ENCODE results near the gene BRSK1.

Gene BRSK1

DNA sequence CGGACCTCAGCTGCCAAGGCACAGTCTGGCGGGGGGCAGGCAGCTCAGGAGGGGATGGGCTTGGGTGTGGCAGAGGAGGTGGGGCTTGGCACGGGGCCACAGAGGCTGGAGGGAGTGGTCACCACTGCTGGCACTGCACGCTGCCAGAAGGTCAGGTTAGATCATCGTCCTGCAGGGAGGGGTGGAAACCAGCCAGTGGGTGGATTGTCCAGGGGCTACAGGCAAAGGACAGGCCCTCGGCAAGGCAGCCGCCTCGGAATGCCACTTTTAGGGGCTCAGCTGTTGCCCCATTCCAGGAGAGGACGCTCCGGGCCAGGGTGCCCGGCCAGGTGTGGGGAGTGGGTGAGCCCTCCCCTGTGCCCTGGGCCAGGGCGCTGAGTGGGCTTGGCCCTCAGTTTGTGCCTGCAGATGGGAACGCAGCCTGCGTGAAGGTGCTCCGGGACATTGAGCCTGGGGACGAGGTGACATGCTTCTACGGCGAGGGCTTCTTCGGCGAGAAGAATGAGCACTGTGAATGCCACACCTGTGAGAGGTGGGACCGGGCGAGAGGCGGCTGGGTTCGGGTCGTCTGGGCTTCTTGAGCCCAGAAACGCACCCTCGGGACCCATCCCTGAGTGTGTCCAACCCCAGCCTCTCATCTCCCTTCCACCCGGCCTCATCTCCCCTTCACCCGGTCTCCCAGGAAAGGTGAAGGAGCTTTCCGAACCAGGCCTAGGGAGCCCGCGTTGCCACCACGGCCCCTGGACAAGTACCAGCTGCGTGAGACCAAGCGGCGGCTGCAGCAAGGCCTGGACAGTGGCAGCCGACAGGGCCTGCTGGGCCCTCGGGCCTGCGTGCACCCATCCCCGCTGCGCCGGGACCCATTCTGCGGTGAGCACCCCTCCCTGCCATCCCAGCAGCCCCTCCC is 62.3 kb downstream of the BRSK1 start:
- Histone ChIP-seq H2AK5ac (ENCODE audit: low read depth, low read length) (no peak overlapping the region), H3K79me1 (ENCODE audit: low read depth, low read length) (peaks cover 15% of the 10 kb centered on the region), H3K18ac (ENCODE audit: low read length) (peak overlapping the region; percentile 64), H4K8ac (ENCODE audit: low read depth, low read length) (no peak overlapping the region), H2BK15ac (ENCODE audit: low read length) (no peak overlapping the region), H2AFZ (ENCODE audit: low read length) (no peak overlapping the region), H3K4me2 (ENCODE audit: insufficient read depth, low read length, poor library complexity, severe bottlenecking) (no peak overlapping the region), H3K4me1 (ENCODE audit: control insufficient read depth in 2 of 2, insufficient read depth in 1 of 2, low read depth in 1 of 2, low read length in 2 of 2) (peaks cover 24 to 27% of the 10 kb centered on the region in 2 donors), H3K4me3 (ENCODE audit: low read length in 2 of 2) (no peak overlapping the region), H2BK120ac (ENCODE audit: low read depth, low read length) (no peak overlapping the region), H3K36me3 (replicated peaks in 1 of 2; ENCODE audit: control insufficient read depth in 2 of 2, insufficient read depth in 2 of 2, low read length in 2 of 2) (peaks cover 28 to 60% of the 10 kb centered on the region in 2 donors), H3K4ac (ENCODE audit: low read length) (no peak overlapping the region), H4K91ac (ENCODE audit: low read depth, low read length, poor library complexity) (no peak overlapping the region), H3K27ac (replicated peaks; ENCODE audit: low read length) (no peak overlapping the region), H2BK12ac (ENCODE audit: low read length) (peak overlapping the region; percentile 1), H3K23ac (ENCODE audit: low read depth, low read length, poor library complexity) (peak overlapping the region; percentile 65), H3K14ac (ENCODE audit: low read length) (no peak overlapping the region), H3K27me3 (ENCODE audit: control insufficient read depth in 3 of 3, insufficient read depth in 3 of 3, low read depth in 1 of 3, low read length in 3 of 3) (peaks cover 0 to 6% (median 0%) of the 10 kb centered on the region in 3 experiments), H3K9me3 (replicated peaks in 1 of 2; ENCODE audit: control insufficient read depth in 2 of 2, insufficient read depth in 1 of 2, low read depth in 1 of 2, low read length in 2 of 2) (peaks cover 0 to 2% of the 10 kb centered on the region in 2 donors), H3K9ac (ENCODE audit: low read depth, low read length, poor library complexity) (no peak overlapping the region), H2BK5ac (ENCODE audit: low read length) (peak overlapping the region; percentile 29)
- no CpG with 5 or more reads among the region's 43 CpGs for WGBS, 2 donors (ENCODE audit: extremely low coverage in 2 of 2, insufficient read length in 2 of 2, insufficient replicate concordance in 1 of 2)
- no peak for DNase-seq (ENCODE audit: low spot score)

DNA sequence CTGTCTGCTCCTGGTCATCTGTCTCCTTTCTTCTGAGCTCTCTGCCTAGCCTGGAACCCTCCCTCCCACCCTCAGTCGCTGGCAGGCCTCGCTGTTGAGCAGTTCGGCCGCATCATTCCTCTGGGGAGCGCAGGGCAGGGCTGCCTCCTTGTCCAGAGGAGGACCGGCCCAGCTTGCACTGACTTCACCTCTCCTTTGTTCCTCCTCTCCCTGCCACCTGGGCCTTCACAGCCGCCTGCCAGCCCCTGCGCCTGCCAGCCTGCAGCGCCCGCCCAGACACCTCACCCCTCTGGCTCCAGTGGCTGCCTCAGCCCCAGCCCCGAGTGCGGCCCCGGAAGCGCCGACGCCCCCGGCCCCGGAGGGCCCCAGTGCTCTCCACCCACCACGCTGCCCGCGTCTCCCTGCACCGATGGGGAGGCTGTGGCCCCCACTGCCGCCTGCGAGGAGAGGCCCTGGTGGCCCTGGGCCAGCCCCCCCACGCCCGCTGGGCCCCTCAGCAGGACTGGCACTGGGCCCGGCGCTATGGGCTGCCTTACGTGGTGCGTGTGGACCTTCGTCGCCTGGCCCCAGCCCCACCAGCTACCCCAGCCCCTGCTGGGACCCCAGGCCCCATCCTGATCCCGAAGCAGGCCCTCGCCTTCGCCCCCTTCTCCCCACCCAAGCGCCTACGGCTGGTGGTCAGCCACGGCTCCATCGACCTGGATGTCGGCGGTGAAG is 63.1 kb downstream of the BRSK1 start:
- peaks cover 19 to 21% of the 10 kb centered on the region in 2 donors for H3K4me1 ChIP-seq (ENCODE audit: control insufficient read depth in 2 of 2, insufficient read depth in 1 of 2, low read depth in 1 of 2, low read length in 2 of 2)
- no peak overlapping the region for H4K91ac ChIP-seq (ENCODE audit: low read depth, low read length, poor library complexity)
- no peak overlapping the region for H3K23ac ChIP-seq (ENCODE audit: low read depth, low read length, poor library complexity)
- no peak overlapping the region for H2BK5ac ChIP-seq (ENCODE audit: low read length)
- H4K8ac ChIP-seq (ENCODE audit: low read depth, low read length), result no peak overlapping the region
- no peak overlapping the region for H3K27ac ChIP-seq (replicated peaks; ENCODE audit: low read length)
- H3K4me2 ChIP-seq (ENCODE audit: insufficient read depth, low read length, poor library complexity, severe bottlenecking), result no peak overlapping the region
- H3K9me3 ChIP-seq (replicated peaks in 1 of 2; ENCODE audit: control insufficient read depth in 2 of 2, insufficient read depth in 1 of 2, low read depth in 1 of 2, low read length in 2 of 2), result peaks cover 0 to 2% of the 10 kb centered on the region in 2 donors
- peaks cover 0 to 9% (median 5%) of the 10 kb centered on the region in 3 experiments for H3K27me3 ChIP-seq (ENCODE audit: control insufficient read depth in 3 of 3, insufficient read depth in 3 of 3, low read depth in 1 of 3, low read length in 3 of 3)
- H2AFZ ChIP-seq (ENCODE audit: low read length), result no peak overlapping the region
- no peak overlapping the region for H3K18ac ChIP-seq (ENCODE audit: low read length)
- H3K36me3 ChIP-seq (replicated peaks in 1 of 2; ENCODE audit: control insufficient read depth in 2 of 2, insufficient read depth in 2 of 2, low read length in 2 of 2), result peaks cover 26 to 55% of the 10 kb centered on the region in 2 donors
- WGBS, 2 donors (ENCODE audit: extremely low coverage in 2 of 2, insufficient read length in 2 of 2, insufficient replicate concordance in 1 of 2), result no CpG with 5 or more reads among the region's 41 CpGs
- H3K4ac ChIP-seq (ENCODE audit: low read length), result no peak overlapping the region
- H2BK120ac ChIP-seq (ENCODE audit: low read depth, low read length), result no peak overlapping the region
- no peak overlapping the region for H2BK12ac ChIP-seq (ENCODE audit: low read length)
- H3K4me3 ChIP-seq (ENCODE audit: low read length in 2 of 2), result no peak overlapping the region
- no peak for DNase-seq (ENCODE audit: low spot score)
- peaks cover 11% of the 10 kb centered on the region for H3K79me1 ChIP-seq (ENCODE audit: low read depth, low read length)
- no peak overlapping the region for H3K14ac ChIP-seq (ENCODE audit: low read length)
- H2BK15ac ChIP-seq (ENCODE audit: low read length), result no peak overlapping the region
- peak overlapping the region; percentile 28 for H2AK5ac ChIP-seq (ENCODE audit: low read depth, low read length)
- peak overlapping the region; percentile 44 for H3K9ac ChIP-seq (ENCODE audit: low read depth, low read length, poor library complexity)

DNA sequence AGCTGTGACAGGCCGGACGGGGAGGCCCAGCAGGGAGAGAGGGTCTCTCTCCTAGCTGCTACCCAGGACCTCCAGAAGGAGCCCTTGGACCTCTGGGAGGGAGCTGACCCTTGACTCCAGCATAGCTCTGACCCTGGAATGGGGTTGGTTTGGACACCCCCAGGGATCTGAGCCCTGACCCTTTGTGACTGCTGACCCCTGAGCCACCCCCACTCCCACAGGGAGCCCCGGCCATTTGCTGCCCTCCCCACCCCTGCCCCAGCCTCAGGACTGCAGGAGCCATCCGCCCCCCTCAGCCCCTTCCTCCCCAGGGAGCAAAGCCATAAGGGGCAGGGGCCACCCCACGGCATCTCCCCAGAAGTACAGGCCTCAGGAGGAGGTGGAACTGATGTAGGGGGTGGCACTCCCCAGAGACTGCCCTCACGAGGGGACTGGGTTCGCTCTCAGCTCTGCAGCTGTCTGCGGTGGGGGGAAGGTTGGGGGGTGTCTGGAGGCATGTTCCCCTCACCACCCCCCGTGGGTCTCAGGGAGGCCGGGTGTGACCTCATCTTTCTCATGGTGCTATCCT is 63.7 kb downstream of the BRSK1 start:
- WGBS, 2 donors (ENCODE audit: extremely low coverage in 2 of 2, insufficient read length in 2 of 2, insufficient replicate concordance in 1 of 2), result no CpG with 5 or more reads among the region's 10 CpGs
- Histone ChIP-seq H3K4me3 (ENCODE audit: low read length in 2 of 2) (no peak overlapping the region), H3K9me3 (replicated peaks in 1 of 2; ENCODE audit: control insufficient read depth in 2 of 2, insufficient read depth in 1 of 2, low read depth in 1 of 2, low read length in 2 of 2) (peaks cover 0 to 2% of the 10 kb centered on the region in 2 donors), H3K23ac (ENCODE audit: low read depth, low read length, poor library complexity) (no peak overlapping the region), H3K27ac (replicated peaks; ENCODE audit: low read length) (no peak overlapping the region), H3K18ac (ENCODE audit: low read length) (no peak overlapping the region), H3K4ac (ENCODE audit: low read length) (no peak overlapping the region), H2BK15ac (ENCODE audit: low read length) (no peak overlapping the region), H2AK5ac (ENCODE audit: low read depth, low read length) (peak overlapping the region; percentile 63), H2BK5ac (ENCODE audit: low read length) (no peak overlapping the region), H3K4me1 (ENCODE audit: control insufficient read depth in 2 of 2, insufficient read depth in 1 of 2, low read depth in 1 of 2, low read length in 2 of 2) (peaks cover 19% of the 10 kb centered on the region in 2 donors), H2BK120ac (ENCODE audit: low read depth, low read length) (no peak overlapping the region), H4K8ac (ENCODE audit: low read depth, low read length) (no peak overlapping the region), H3K36me3 (replicated peaks in 1 of 2; ENCODE audit: control insufficient read depth in 2 of 2, insufficient read depth in 2 of 2, low read length in 2 of 2) (peaks cover 23 to 49% of the 10 kb centered on the region in 2 donors), H3K4me2 (ENCODE audit: insufficient read depth, low read length, poor library complexity, severe bottlenecking) (no peak overlapping the region), H3K14ac (ENCODE audit: low read length) (no peak overlapping the region), H2AFZ (ENCODE audit: low read length) (no peak overlapping the region), H2BK12ac (ENCODE audit: low read length) (no peak overlapping the region), H3K9ac (ENCODE audit: low read depth, low read length, poor library complexity) (peak overlapping the region; percentile 38), H4K91ac (ENCODE audit: low read depth, low read length, poor library complexity) (no peak overlapping the region), H3K27me3 (ENCODE audit: control insufficient read depth in 3 of 3, insufficient read depth in 3 of 3, low read depth in 1 of 3, low read length in 3 of 3) (peaks cover 0 to 16% (median 12%) of the 10 kb centered on the region in 3 experiments), H3K79me1 (ENCODE audit: low read depth, low read length) (peaks cover 6% of the 10 kb centered on the region)
- no peak for DNase-seq (ENCODE audit: low spot score)
